Endothelial cell of umbilical vein (primary cell): Measurements from ENCODE around the gene UNC5A. TPM values are rescaled to one million over a fixed set of nuclear protein-coding genes. Genes with fewer than 3 reads are reported as not detected.

Experiments used
- BruUV-seq: library from RNA; stranded (reverse); fragments of 400-500 nt; replicated peaks from 2 replicates; lab custom pipeline; 2021; lab: Mats Ljungman, UMichigan
- CTCF ChIA-PET: fragments of 300-600, 350-600 bp; sonication (Branson Sonifier 250); formaldehyde crosslinking; loops from one replicate; lab custom pipeline; 2021; ENCODE audit warnings: antibody characterized with exemption, inconsistent platforms; lab: Charles Lee
- POLR2A ChIA-PET: fragments of 300-600, 350-600 bp; sonication (Branson Sonifier 250); formaldehyde crosslinking; loops from one replicate; lab custom pipeline; 2021; ENCODE audit warnings: antibody characterized with exemption, inconsistent platforms; lab: Charles Lee
- DNase-seq: peaks from one replicate; pipeline ENCODE4 v3.0.0-alpha.2; 2011; ENCODE audit warnings: low read depth, low spot score
- FAIRE-seq: peaks from 2 replicates; lab custom pipeline; 2011; peaks lifted over from hg19 to GRCh38; lab: Jason Lieb, UNC
- H2AFZ ChIP-seq: 2 replicates; pipeline ENCODE4 v1.6.0; 2012; ENCODE audit warnings: low read depth, low read length, control low read depth, inconsistent platforms
- H3K27ac ChIP-seq: 2 replicates; pipeline ENCODE4 v1.5.1; 2011; ENCODE audit warnings: low read depth, mild to moderate bottlenecking, control low read depth, low read length, moderate library complexity; ENCODE audit not compliant: insufficient read depth
- H3K27me3 ChIP-seq, 2 experiments: 2 replicates each; pipeline versions ENCODE4 v1.6.0 to v1.6.1; 2011; ENCODE audit warnings: low read length in 2 of 2, mixed read lengths in 1 of 2; ENCODE audit not compliant: control insufficient read depth in 2 of 2, insufficient read depth in 2 of 2
- H3K36me3 ChIP-seq, 2 experiments: 2 replicates in 1 of 2; 3 replicates in 1 of 2; pipeline ENCODE4 v1.5.1; 2011; ENCODE audit warnings: low read length in 2 of 2, mild to moderate bottlenecking in 1 of 2, moderate library complexity in 1 of 2; ENCODE audit not compliant: control insufficient read depth in 2 of 2, insufficient read depth in 2 of 2; ENCODE audit errors: extremely low read depth in 1 of 2
- H3K4me1 ChIP-seq: 3 replicates; pipeline ENCODE4 v1.5.1; 2011; ENCODE audit warnings: mild to moderate bottlenecking, low read length; ENCODE audit not compliant: control insufficient read depth, insufficient read depth; ENCODE audit errors: extremely low read depth
- H3K4me2 ChIP-seq: 2 replicates; pipeline ENCODE4 v1.6.1; 2011; ENCODE audit warnings: low read length, control low read depth, mixed read lengths; ENCODE audit not compliant: insufficient read depth
- H3K4me3 ChIP-seq, 3 experiments: fragments of 200-600 bp in 1 of 3; sonication (generic), shearing (Covaris generic) in 1 of 3; replicated peaks in 1 of 3; 2 replicates each; pipeline ENCODE4 v1.5.1; 2011 to 2016; ENCODE audit warnings: control low read depth in 3 of 3, low read length in 3 of 3, mild to moderate bottlenecking in 2 of 3, inconsistent platforms in 1 of 3, low read depth in 1 of 3, moderate library complexity in 1 of 3; ENCODE audit not compliant: insufficient read depth in 1 of 3
- H3K79me2 ChIP-seq: 2 replicates; pipeline ENCODE4 v1.6.0; 2012; ENCODE audit warnings: low read length, inconsistent platforms; ENCODE audit not compliant: control insufficient read depth, insufficient read depth
- H3K9ac ChIP-seq: replicated peaks from 2 replicates; pipeline ENCODE3; 2011; ENCODE audit warnings: low read length, control low read depth; ENCODE audit not compliant: insufficient read depth; ENCODE audit errors: extremely low read depth
- H3K9me1 ChIP-seq: replicated peaks from 3 replicates; pipeline ENCODE4 v1.6.0; 2011; ENCODE audit warnings: mild to moderate bottlenecking, low read length; ENCODE audit not compliant: control insufficient read depth, insufficient read depth; ENCODE audit errors: extremely low read depth
- H3K9me3 ChIP-seq: replicated peaks from 2 replicates; pipeline ENCODE4 v1.5.1; 2012; ENCODE audit warnings: low read length, inconsistent platforms; ENCODE audit not compliant: control insufficient read depth, insufficient read depth
- H4K20me1 ChIP-seq: replicated peaks from 2 replicates; pipeline ENCODE3; 2011; ENCODE audit warnings: mild to moderate bottlenecking, low read length; ENCODE audit not compliant: control insufficient read depth, insufficient read depth; ENCODE audit errors: extremely low read depth
- CTCF ChIP-seq, 2 donors: IDR thresholded peaks; 1 replicate in 1 of 2; 2 replicates in 1 of 2; pipeline ENCODE4 v1.5.1; 2011; ENCODE audit warnings: low read length in 2 of 2, mild to moderate bottlenecking in 2 of 2, moderate library complexity in 2 of 2, control low read depth in 1 of 2, inconsistent platforms in 1 of 2, low read depth in 1 of 2; ENCODE audit not compliant: insufficient read depth in 1 of 2; ENCODE audit errors: extremely low read depth in 1 of 2
- EZH2 ChIP-seq: IDR thresholded peaks from 2 replicates; pipeline ENCODE4 v1.6.1; 2012; ENCODE audit warnings: borderline replicate concordance, low read depth, mild to moderate bottlenecking, moderate library complexity, low read length, inconsistent platforms; ENCODE audit not compliant: severe bottlenecking
- FOS ChIP-seq: IDR thresholded peaks from 2 replicates; pipeline ENCODE4 v1.6.1; 2011; ENCODE audit warnings: mild to moderate bottlenecking, low read length, moderate library complexity, borderline replicate concordance; ENCODE audit not compliant: insufficient read depth
- GATA2 ChIP-seq: IDR thresholded peaks from 2 replicates; pipeline ENCODE4 v1.7.0; 2011; ENCODE audit warnings: low read depth, mild to moderate bottlenecking, moderate library complexity, mixed read lengths, low read length; ENCODE audit not compliant: insufficient read length, insufficient read depth
- JUN ChIP-seq: IDR thresholded peaks from 2 replicates; pipeline ENCODE4 v1.6.1; 2011; ENCODE audit warnings: borderline replicate concordance, low read depth; ENCODE audit not compliant: insufficient read length, insufficient read depth
- MAX ChIP-seq: IDR thresholded peaks from 2 replicates; pipeline ENCODE4 v1.6.1; 2011; ENCODE audit not compliant: insufficient read depth, insufficient read length
- MYC ChIP-seq: IDR thresholded peaks from one replicate; pipeline ENCODE4 v1.6.1; 2011; ENCODE audit warnings: mild to moderate bottlenecking, low read depth, low read length
- POLR2A ChIP-seq: IDR thresholded peaks from 2 replicates; pipeline ENCODE4 v1.6.1; 2012; ENCODE audit warnings: low read depth, mild to moderate bottlenecking, control low read depth, low read length
- POLR2AphosphoS5 ChIP-seq: IDR thresholded peaks from 2 replicates; pipeline ENCODE4 v1.6.1; 2012; ENCODE audit warnings: low read depth, mild to moderate bottlenecking, control low read depth, low read length, moderate library complexity; ENCODE audit not compliant: insufficient read depth
- dilution Hi-C: fragments of 300-500 bp; cut with MboI; formaldehyde crosslinking; loops from one replicate; pipeline ENCODE4 v1.15.0; 2019; ENCODE audit warnings: low sequenced_read_pairs; ENCODE audit not compliant: extremely low pct_ligation_motif_present
- intact Hi-C: fragments of 100-400 bp; cut with micrococcal nuclease; formaldehyde crosslinking; loops from one replicate; pipeline ENCODE4 v1.10.0; 2022
- polyA plus RNA-seq, 4 experiments: library from polyadenylated mRNA; depleted of rRNA in 3 of 4; stranded (reverse) in 3 of 4; unstranded in 1 of 4; fragments of >200 nt; gene quantifications; 2 replicates each; pipeline versions ENCODE4 v1.2.1 to v1.2.3, GENCODE V29; 2011 to 2012; ENCODE audit warnings: missing spikeins in 1 of 4
- total RNA-seq: library from RNA; stranded (reverse); gene quantifications from 2 replicates; pipeline ENCODE4 v1.2.3, GENCODE V29; 2021

Gene UNC5A
- total and polyA plus RNA-seq, 2 donors (not counting 3 experiments of a cell fraction or from before 2014, with no cell fraction given) = 0.08 to 0.22 TPM

GRCh38 chr5:176761755-176762154 lies 48.6 kb upstream of the UNC5A start:
- Histone ChIP-seq H3K4me3 (no peak overlapping the region), H3K9me1 (no peaks in the 10 kb centered on the region), H3K27ac (no peak overlapping the region), H2AFZ (no peak overlapping the region), H3K27me3 (peaks cover 0 to 10% of the 10 kb centered on the region in 2 experiments), H3K4me1 (no peaks in the 10 kb centered on the region), H4K20me1 (no peaks in the 10 kb centered on the region), H3K4me2 (no peak overlapping the region), H3K9me3 (no peaks in the 10 kb centered on the region), H3K79me2 (no peaks in the 10 kb centered on the region), H3K9ac (no peak overlapping the region), H3K36me3 (no peaks in the 10 kb centered on the region)
- ChIA-PET CTCF (no interaction called here), POLR2A (no interaction called here)
- no peak for FAIRE-seq
- no peak for TF ChIP-seq GATA2
- no peak for TF ChIP-seq MYC
- no peak for TF ChIP-seq POLR2AphosphoS5
- no peak for TF ChIP-seq MAX
- no peak for TF ChIP-seq EZH2
- no peak for TF ChIP-seq JUN
- TF ChIP-seq POLR2A = no peak
- no peak for DNase-seq
- dilution Hi-C loops = no loop called here
- no TSS peak for BruUV-seq
- intact Hi-C loops = no loop called here

GRCh38 chr5:176762489-176762888 lies 47.9 kb upstream of the UNC5A start:
- H3K27me3 ChIP-seq = peaks cover 0 to 10% of the 10 kb centered on the region in 2 experiments
- DNase-seq (no peak), FAIRE-seq (no peak)
- H3K4me2 ChIP-seq = no peak overlapping the region
- dilution Hi-C loops = no loop called here
- no TSS peak for BruUV-seq
- H3K9me1 ChIP-seq = no peaks in the 10 kb centered on the region
- no peaks in the 10 kb centered on the region for H3K4me1 ChIP-seq
- TF ChIP-seq MYC (no peak), EZH2 (no peak), MAX (no peak), POLR2A (no peak), GATA2 (no peak), POLR2AphosphoS5 (no peak), CTCF (IDR thresholded peaks at IDR 0.05; ENCODE audit: extremely low read depth in 1 of 2, insufficient read depth in 1 of 2, low read depth in 1 of 2, low read length in 2 of 2) (no peak), FOS (no peak)
- H3K9me3 ChIP-seq = no peaks in the 10 kb centered on the region
- no peak overlapping the region for H3K9ac ChIP-seq
- intact Hi-C loops = no loop called here
- H3K27ac ChIP-seq = no peak overlapping the region
- POLR2A ChIA-PET = no interaction called here
- H3K4me3 ChIP-seq = no peak overlapping the region
- H2AFZ ChIP-seq = no peak overlapping the region
- CTCF ChIA-PET = no interaction called here
- H3K36me3 ChIP-seq = no peaks in the 10 kb centered on the region
- H4K20me1 ChIP-seq = no peaks in the 10 kb centered on the region
- no peaks in the 10 kb centered on the region for H3K79me2 ChIP-seq
